Fibroblast of villous mesenchyme (primary cell): ENCODE data around the gene TBC1D5. TPM values are rescaled to one million over a fixed set of nuclear protein-coding genes. Genes with fewer than 3 reads are reported as not detected.

ENCODE experiments used
- DNase-seq: peaks from one replicate; pipeline ENCODE4 v3.0.0-alpha.2; 2010; ENCODE audit warnings: low read depth
- H3K4me3 ChIP-seq: 2 replicates; pipeline ENCODE4 v1.5.1; 2011; ENCODE audit warnings: low read depth, mild to moderate bottlenecking, low read length
- total RNA-seq: library from RNA; depleted of rRNA; stranded (reverse); fragments of >200 nt; gene quantifications from 2 replicates; pipeline ENCODE4 v1.2.3, GENCODE V29; 2012
- TF ChIP-seq, protein P1 (sequence below): IDR thresholded peaks from 2 replicates; pipeline ENCODE4 v1.5.1; 2012; ENCODE audit warnings: low read depth, mild to moderate bottlenecking, low read length; ENCODE audit not compliant: insufficient read depth

The TBC1D5 gene
- total RNA-seq, 1 donor: 107 TPM

DNA sequence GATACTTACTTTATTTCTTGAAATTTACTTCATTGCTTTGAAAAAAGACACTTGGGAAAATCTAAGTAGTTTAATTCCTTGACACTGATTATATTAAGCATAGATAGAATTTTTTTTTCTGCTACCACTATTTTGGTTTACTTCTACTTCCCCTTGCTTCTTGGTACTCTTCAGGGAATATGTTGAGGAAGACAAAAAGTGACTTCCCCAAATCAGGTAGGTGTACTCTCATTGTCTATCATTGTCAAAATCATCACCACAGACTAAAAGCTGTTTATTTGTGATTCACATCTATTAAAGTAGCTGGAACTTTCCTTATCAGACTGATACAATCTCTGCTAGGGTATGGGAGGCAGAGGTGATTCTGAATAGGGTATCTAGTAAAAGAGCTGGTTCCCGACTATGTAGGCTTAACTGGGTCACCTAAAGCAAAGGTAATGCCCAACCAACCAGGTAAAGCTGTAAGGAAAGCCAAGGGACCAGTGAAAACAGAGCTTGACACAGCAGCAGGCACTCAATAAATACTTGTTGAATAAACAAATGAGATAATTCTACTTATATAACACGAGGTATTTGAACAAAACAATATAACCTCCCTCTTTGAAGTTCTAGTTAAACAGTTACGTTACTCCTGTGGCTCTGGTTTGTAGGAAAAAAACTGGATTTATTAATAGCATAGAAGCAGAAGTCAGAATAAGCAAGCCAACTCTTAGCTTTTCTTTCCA lies 510.7 kb downstream of the TBC1D5 start:
- no peak for DNase-seq
- TF ChIP-seq, protein P1, sequence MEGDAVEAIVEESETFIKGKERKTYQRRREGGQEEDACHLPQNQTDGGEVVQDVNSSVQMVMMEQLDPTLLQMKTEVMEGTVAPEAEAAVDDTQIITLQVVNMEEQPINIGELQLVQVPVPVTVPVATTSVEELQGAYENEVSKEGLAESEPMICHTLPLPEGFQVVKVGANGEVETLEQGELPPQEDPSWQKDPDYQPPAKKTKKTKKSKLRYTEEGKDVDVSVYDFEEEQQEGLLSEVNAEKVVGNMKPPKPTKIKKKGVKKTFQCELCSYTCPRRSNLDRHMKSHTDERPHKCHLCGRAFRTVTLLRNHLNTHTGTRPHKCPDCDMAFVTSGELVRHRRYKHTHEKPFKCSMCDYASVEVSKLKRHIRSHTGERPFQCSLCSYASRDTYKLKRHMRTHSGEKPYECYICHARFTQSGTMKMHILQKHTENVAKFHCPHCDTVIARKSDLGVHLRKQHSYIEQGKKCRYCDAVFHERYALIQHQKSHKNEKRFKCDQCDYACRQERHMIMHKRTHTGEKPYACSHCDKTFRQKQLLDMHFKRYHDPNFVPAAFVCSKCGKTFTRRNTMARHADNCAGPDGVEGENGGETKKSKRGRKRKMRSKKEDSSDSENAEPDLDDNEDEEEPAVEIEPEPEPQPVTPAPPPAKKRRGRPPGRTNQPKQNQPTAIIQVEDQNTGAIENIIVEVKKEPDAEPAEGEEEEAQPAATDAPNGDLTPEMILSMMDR: no peak
- no peak overlapping the region for H3K4me3 ChIP-seq

DNA sequence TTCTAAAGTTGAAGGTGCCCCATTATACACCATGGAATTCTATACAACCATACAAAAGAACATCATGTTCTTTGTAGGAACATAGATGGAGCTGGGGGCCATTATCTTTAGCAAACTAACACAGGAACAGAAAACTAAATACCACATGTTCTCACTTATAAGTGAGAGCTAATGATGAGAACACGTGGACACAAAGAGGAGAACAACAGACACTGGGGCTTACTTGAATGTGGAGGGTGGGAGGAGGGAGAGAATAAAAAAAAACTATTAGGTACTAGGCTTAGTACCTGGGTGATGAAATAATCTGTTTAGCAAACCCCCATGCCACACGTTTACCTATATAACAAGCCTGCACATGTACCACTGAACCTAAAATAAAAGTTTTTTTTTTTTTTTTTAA lies 515.0 kb downstream of the TBC1D5 start:
- DNase-seq: no peak
- H3K4me3 ChIP-seq: no peak overlapping the region
- TF ChIP-seq, protein P1: no peak

DNA sequence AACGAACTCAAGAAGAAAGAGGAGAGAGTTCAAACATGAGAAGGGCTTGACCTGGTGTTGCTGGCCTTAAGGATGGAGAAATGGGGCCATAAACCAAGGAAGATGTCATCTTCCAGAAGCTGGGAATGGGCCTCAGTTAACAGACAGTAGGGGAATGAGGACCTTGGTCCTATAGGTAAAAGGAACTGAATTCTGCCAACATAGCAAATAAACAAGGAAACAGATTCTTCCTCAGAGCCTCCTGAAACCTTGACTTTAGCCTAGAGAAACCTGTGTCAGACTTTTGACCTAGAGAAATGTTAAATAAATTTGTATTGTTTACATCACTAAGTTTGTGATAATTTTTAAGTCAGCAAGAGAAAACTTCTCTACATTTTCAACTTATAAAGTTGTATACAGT lies 520.9 kb downstream of the TBC1D5 start:
- TF ChIP-seq, protein P1: no peak
- no peak overlapping the region for H3K4me3 ChIP-seq
- no peak for DNase-seq

DNA sequence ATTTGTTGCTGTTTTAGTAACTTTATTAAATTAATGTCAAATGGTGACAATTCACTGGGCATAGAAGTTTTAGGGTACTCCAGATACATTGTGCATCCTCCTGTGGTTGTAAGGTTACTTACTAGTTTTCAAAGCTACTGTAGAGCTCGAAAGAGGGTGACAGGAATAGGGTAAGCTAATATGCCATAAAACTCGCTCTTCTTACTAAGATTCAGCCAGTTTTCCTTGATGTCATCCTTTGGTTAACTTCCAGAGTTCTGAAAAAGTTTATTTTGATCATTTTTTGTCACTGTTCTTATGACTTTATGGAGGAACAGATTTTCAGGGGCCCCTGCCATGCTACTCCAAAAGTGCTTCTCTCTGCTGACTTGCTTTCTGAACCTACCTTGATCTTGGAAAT lies 522.8 kb downstream of the TBC1D5 start:
- no peak overlapping the region for H3K4me3 ChIP-seq
- TF ChIP-seq, protein P1: no peak
- DNase-seq: no peak

DNA sequence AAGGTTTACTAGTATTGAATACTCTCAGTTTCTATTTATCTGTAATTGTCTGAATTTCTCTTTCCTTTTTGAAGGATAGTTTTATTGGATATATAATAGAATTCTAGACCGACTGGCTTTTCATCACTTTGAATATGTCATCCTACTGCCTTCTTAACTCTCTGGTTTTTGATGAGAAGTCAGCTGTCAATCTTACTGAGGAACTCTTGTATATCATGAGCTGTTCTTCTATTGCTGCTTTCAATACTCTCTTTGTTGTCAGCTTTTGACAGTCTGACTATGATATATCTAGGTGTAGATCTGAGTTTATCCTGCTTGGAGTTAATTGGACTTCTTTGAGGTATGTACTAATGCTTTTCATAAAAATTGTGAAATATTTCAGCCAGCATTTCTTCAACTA lies 523.8 kb downstream of the TBC1D5 start:
- TF ChIP-seq, protein P1: no peak
- DNase-seq: no peak
- H3K4me3 ChIP-seq: no peak overlapping the region

DNA sequence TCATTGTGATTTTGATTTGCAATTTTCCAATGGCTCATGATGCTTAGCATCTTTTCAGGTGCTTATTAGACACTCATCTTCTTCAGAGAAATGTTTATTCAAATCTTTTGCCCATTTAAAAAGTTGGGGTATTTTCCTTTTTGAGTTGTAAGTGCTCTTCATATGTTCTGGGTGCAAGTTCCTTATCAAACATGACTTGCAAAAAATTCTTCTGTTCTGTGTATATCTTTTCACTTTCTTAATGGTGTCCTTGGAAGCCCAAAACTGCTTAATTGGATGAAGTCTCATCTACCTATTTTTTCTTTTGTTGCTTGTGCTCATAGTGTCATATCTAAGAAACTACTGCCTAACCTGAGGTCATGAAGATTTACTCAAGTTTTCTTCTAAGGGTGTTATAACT lies 524.8 kb downstream of the TBC1D5 start:
- no peak overlapping the region for H3K4me3 ChIP-seq
- no peak for DNase-seq
- TF ChIP-seq, protein P1: no peak

DNA sequence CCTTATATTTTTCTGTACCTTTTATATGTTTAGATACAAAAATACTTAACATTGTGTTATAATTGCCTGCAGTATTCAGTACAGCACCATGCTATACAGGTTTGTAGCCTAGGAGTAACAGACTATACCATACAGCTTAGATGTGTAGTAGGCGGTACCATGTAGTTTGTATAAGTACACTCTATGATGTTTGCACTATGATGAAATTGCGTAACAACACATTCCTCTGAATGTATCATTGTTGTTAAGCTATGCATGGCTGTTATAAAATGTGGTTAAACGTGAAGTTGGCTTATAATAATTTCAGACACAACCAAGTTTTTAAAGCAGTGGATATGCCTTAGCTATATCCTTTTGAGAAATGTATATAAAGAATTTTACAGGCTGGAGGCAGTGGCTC lies 529.3 kb downstream of the TBC1D5 start:
- TF ChIP-seq, protein P1: no peak
- peak; percentile 34 for DNase-seq
- no peak overlapping the region for H3K4me3 ChIP-seq
